Osteocyte (in vitro differentiated cells): ENCODE measurements around the gene ZYG11A. TPM values are rescaled to one million over a fixed set of nuclear protein-coding genes. Genes with fewer than 3 reads are reported as not detected.

Experiments
- DNase-seq: peaks from one replicate; pipeline ENCODE4 v3.0.0; 2021; ENCODE audit warnings: mixed read lengths; ENCODE audit not compliant: unreplicated experiment; ENCODE audit errors: extremely low spot score
- H3K27ac Mint-ChIP-seq: one replicate; pipeline ENCODE4 v1.8.0; 2021; ENCODE audit warnings: mild to moderate bottlenecking, mixed read lengths; ENCODE audit not compliant: unreplicated experiment
- H3K27me3 Mint-ChIP-seq: one replicate; pipeline ENCODE4 v1.8.0; 2021; ENCODE audit warnings: mixed read lengths; ENCODE audit not compliant: unreplicated experiment
- H3K36me3 Mint-ChIP-seq: one replicate; pipeline ENCODE4 v1.8.0; 2021; ENCODE audit warnings: mixed read lengths; ENCODE audit not compliant: unreplicated experiment
- H3K4me1 Mint-ChIP-seq: one replicate; pipeline ENCODE4 v1.8.0; 2021; ENCODE audit warnings: mixed read lengths; ENCODE audit not compliant: unreplicated experiment
- H3K4me3 Mint-ChIP-seq: one replicate; pipeline ENCODE4 v1.8.0; 2021; ENCODE audit warnings: mild to moderate bottlenecking, moderate library complexity, mixed read lengths; ENCODE audit not compliant: unreplicated experiment
- H3K9me3 Mint-ChIP-seq: one replicate; pipeline ENCODE4 v1.8.0; 2021; ENCODE audit warnings: mixed read lengths; ENCODE audit not compliant: unreplicated experiment
- total RNA-seq: library from RNA; stranded (reverse); gene quantifications from 2 replicates; pipeline ENCODE4 v1.2.1, GENCODE V29; 2021
- TF ChIP-seq, protein P1 (sequence below): fragments of 200-600 bp; sonication (generic); IDR thresholded peaks from 2 replicates; pipeline ENCODE4 v1.5.0; 2021; ENCODE audit warnings: antibody characterized with exemption, mild to moderate bottlenecking, moderate library complexity

Gene ZYG11A
- total RNA-seq, 1 donor from 2014 or later = 0.30 TPM

GRCh38 chr1:52914463-52914862, 71.9 kb downstream of the ZYG11A start:
- Mint-ChIP-seq H3K9me3 (no peaks in the 10 kb centered on the region), H3K36me3 (no peaks in the 10 kb centered on the region), H3K4me3 (no peak overlapping the region)

GRCh38 chr1:52915211-52915854, 72.8 kb downstream of the ZYG11A start:
- Mint-ChIP-seq H3K27ac (no peak overlapping the region), H3K36me3 (no peaks in the 10 kb centered on the region), H3K4me1 (no peaks in the 10 kb centered on the region), H3K4me3 (no peak overlapping the region), H3K9me3 (no peaks in the 10 kb centered on the region), H3K27me3 (peaks cover 3% of the 10 kb centered on the region)
- no peak for DNase-seq
- TF ChIP-seq, protein P1, sequence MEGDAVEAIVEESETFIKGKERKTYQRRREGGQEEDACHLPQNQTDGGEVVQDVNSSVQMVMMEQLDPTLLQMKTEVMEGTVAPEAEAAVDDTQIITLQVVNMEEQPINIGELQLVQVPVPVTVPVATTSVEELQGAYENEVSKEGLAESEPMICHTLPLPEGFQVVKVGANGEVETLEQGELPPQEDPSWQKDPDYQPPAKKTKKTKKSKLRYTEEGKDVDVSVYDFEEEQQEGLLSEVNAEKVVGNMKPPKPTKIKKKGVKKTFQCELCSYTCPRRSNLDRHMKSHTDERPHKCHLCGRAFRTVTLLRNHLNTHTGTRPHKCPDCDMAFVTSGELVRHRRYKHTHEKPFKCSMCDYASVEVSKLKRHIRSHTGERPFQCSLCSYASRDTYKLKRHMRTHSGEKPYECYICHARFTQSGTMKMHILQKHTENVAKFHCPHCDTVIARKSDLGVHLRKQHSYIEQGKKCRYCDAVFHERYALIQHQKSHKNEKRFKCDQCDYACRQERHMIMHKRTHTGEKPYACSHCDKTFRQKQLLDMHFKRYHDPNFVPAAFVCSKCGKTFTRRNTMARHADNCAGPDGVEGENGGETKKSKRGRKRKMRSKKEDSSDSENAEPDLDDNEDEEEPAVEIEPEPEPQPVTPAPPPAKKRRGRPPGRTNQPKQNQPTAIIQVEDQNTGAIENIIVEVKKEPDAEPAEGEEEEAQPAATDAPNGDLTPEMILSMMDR = no peak

More at GRCh38 chr1:52914463-52914862, 71.9 kb downstream of the ZYG11A start:
- no peak for DNase-seq
- H3K27me3 Mint-ChIP-seq = no peaks in the 10 kb centered on the region
- TF ChIP-seq, protein P1 = no peak
- no peak overlapping the region for H3K27ac Mint-ChIP-seq
- no peaks in the 10 kb centered on the region for H3K4me1 Mint-ChIP-seq

GRCh38 chr1:52915855-52916220, 73.3 kb downstream of the ZYG11A start:
- TF ChIP-seq, protein P1 = no peak
- Mint-ChIP-seq H3K9me3 (no peaks in the 10 kb centered on the region), H3K27ac (no peak overlapping the region)

DNA sequence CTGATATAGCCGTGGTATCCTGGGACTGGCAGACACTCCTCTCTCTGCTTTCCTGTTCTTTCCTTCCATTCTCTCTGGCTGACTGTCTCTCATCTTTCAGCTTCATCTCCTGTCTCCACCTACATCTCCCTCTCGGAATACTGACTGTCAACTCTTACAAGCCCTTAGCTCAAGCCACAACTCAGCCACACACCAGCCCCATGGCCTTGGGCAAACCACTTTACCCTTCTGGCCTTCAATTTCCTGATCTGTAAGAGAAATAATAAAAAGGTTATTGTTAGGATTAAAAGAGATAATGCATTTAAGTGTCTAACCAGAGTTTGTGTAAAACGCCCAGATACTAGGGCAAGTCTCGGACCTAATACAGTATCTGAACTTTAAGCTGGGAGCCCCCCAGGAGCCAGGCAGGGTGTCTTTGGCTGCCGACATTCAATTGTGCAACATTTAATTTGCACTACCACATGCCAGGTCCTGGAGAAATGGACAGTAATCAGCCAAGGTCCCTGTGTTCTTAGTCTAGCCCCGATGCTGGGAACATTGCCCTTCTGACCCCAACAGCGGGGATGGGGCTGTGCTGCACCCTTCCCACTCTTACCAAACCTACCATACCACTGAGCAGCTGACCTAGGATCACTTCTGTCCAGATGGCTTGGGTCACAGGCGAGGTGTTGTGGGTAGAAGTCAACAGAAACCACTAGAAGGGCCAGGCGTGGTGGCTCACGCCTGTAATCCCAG, 73.8 kb downstream of the ZYG11A start:
- peaks cover 8% of the 10 kb centered on the region for H3K27me3 Mint-ChIP-seq
- H3K36me3 Mint-ChIP-seq = no peaks in the 10 kb centered on the region
- no peaks in the 10 kb centered on the region for H3K9me3 Mint-ChIP-seq
- H3K27ac Mint-ChIP-seq = no peak overlapping the region
- no peak for DNase-seq
- H3K4me1 Mint-ChIP-seq = no peaks in the 10 kb centered on the region
- TF ChIP-seq, protein P1 = no peak
- no peak overlapping the region for H3K4me3 Mint-ChIP-seq

More at GRCh38 chr1:52915855-52916220, 73.3 kb downstream of the ZYG11A start:
- Mint-ChIP-seq H3K4me3 (no peak overlapping the region), H3K36me3 (no peaks in the 10 kb centered on the region), H3K27me3 (peaks cover 7% of the 10 kb centered on the region), H3K4me1 (no peaks in the 10 kb centered on the region)
- DNase-seq = no peak

GRCh38 chr1:52917156-52917555, 74.6 kb downstream of the ZYG11A start:
- Mint-ChIP-seq H3K27me3 (peaks cover 8% of the 10 kb centered on the region), H3K9me3 (no peaks in the 10 kb centered on the region), H3K27ac (no peak overlapping the region), H3K36me3 (no peaks in the 10 kb centered on the region), H3K4me3 (no peak overlapping the region), H3K4me1 (peaks cover 2% of the 10 kb centered on the region)
- DNase-seq = no peak
- TF ChIP-seq, protein P1 = no peak
